ENCODE data around the gene CAVIN4.

GRCh38 chr9:100540327-100540726 lies 37.6 kb upstream of the CAVIN4 start:
- TF ChIP-seq CTCF (IDR thresholded peaks at IDR 0.05) (no peak), POLR2A (IDR thresholded peaks at IDR 0.05) (no peak)
